GM21717 (cell line): ENCODE results near the gene RPL3.
"Not testable (repeated sequence)": the region's sequence is repeated elsewhere in the genome, so short reads cannot be mapped to it uniquely, and the experiment has no call there.

Experiments used
- ATAC-seq: cut with Tn5 transposase; IDR thresholded peaks from one replicate; pipeline ENCODE4 v1.9.1; 2021; ENCODE audit warnings: mild to moderate bottlenecking, moderate library complexity; ENCODE audit not compliant: unreplicated experiment

The RPL3 gene

GRCh38 chr22:39352306-39352891 is 33.0 kb upstream of the RPL3 start:
- ATAC-seq: no peak

- ATAC-seq: no peak
Measured at GRCh38 chr22:39351689-39352214, 32.3 kb upstream of the RPL3 start.

GRCh38 chr22:39350757-39351688 is 31.6 kb upstream of the RPL3 start:
- no peak for ATAC-seq

- ATAC-seq: no peak
Measured at GRCh38 chr22:39349967-39350726, 30.7 kb upstream of the RPL3 start, which contains the start of gene SYNGR1. Gene SYNGR1, plus strand, starts transcription at chr22:39349991. Its CDS starts 20 bp downstream, at chr22:39350011.

- ATAC-seq: no peak
Measured at GRCh38 chr22:39349506-39349966, 30.1 kb upstream of the RPL3 start.

- no peak for ATAC-seq
Measured at GRCh38 chr22:39348909-39349505, 29.6 kb upstream of the RPL3 start.

- no peak for ATAC-seq
Measured at GRCh38 chr22:39345231-39345630, 25.8 kb upstream of the RPL3 start.

- no peak for ATAC-seq
Measured at GRCh38 chr22:39344046-39344390, 24.6 kb upstream of the RPL3 start.

GRCh38 chr22:39343259-39344045 is 24.0 kb upstream of the RPL3 start:
- ATAC-seq: no peak

- no peak for ATAC-seq
Measured at GRCh38 chr22:39341179-39341578, 21.8 kb upstream of the RPL3 start.

- not testable (repeated sequence) for ATAC-seq
Measured at GRCh38 chr22:39339775-39340174, 20.4 kb upstream of the RPL3 start.

GRCh38 chr22:39336411-39336810 is 17.0 kb upstream of the RPL3 start:
- no peak for ATAC-seq

- no peak for ATAC-seq
Measured at GRCh38 chr22:39332441-39333064, 13.1 kb upstream of the RPL3 start.

GRCh38 chr22:39330553-39330952 is 11.1 kb upstream of the RPL3 start:
- ATAC-seq: not testable (repeated sequence)

GRCh38 chr22:39327995-39328754 is 8.8 kb upstream of the RPL3 start:
- no peak for ATAC-seq

- ATAC-seq: no peak
Measured at GRCh38 chr22:39325392-39325932, 6.0 kb upstream of the RPL3 start.

- not testable (repeated sequence) for ATAC-seq
Measured at GRCh38 chr22:39320616-39321029, 1.2 kb upstream of the RPL3 start.

GRCh38 chr22:39318507-39319283 is 728 bp downstream of the RPL3 start:
- no peak for ATAC-seq
